ENCODE measurements around the gene GSTCD.
"Not testable (repeated sequence)": the region's sequence is repeated elsewhere in the genome, so short reads cannot be mapped to it uniquely, and the experiment has no call there.

GSTCD gene

DNA sequence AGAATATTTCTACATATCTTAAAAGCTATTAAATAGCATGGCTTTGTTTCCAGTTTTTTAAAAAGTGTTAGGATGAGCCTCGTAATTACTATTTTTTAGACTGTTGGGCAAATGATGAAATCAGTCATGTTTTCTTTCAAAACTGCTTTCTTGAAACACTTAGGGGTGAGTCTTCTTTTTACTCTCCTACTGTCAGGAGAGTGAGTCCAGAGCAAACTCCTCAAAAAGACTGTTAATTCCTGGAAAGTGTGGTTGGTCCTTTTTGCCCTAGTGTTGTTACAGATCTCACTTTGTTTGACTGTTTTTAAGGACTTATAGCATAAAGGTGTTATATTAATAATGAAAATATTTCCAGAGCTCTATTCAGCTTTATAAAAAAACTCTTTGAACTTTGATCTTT, 6.3 kb downstream of the GSTCD start:
- DNase-seq (ENCODE audit: low read depth in 2 of 2) = no peak

DNA sequence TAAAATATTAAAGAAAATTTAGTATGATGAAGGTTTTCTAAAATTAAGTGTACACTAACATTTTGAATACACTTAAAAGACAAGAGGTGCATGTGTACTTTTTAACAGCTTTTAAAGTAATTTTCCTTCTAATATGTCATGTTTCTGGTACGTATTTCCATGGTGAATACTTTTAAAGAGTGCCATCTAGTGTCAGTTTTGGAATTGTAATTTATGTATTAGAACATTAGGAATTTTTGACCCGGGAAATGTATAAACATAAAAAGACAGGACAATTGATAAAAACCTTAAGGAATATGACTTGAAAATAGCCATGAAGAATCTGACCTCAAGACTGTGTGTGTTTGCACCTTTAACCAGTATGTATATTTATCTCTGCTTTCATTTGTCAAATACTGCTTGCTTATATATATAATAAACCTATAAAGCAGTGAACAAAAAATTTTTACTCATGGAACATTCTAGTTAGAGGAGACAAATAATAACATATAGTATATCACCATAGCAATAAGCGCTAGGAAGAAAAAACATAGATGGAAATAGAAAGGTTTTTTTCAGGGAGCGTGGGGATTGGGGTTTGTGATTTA, 7.2 kb downstream of the GSTCD start:
- DNase-seq (ENCODE audit: low read depth in 2 of 2) = no peak

DNA sequence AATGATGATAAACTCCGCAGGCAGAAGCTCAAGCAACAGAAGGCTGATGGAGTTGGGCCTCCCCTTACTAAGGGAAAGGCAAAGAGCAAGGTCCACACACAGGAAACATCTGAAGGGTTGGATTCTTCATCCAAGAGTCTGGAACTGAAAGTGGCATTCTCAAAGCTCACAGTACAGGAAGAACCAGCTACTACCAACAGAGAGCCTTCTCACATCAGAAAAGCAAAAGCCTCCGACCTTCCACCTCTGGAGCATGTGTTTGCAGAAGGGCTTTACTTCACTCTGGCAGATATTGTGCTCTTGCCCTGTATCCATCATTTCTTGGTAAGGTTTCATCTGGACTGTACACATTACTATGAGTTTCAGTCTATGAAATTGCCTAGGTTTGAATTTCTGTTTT, 10.6 kb downstream of the GSTCD start:
- no peak for DNase-seq (ENCODE audit: low read depth in 2 of 2)

DNA sequence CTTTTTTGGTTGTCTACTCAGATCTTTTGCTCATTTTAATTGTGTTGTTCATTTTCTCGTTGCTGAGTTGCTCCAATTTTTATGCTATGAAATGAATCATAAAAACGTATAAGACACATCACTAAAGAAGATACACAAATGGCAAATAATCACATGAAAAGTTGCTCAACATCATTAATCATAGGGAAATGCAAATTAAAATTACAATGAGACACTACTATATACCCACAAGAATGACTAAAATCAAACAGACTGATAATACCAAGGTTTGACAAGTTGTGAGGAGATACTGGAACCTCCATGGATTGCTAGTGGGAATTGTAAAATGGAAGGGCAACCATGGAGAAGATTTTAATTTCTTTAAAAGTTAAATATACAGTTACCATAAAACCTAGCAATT, 17.0 kb downstream of the GSTCD start:
- no peak for DNase-seq (ENCODE audit: low read depth in 2 of 2)

DNA sequence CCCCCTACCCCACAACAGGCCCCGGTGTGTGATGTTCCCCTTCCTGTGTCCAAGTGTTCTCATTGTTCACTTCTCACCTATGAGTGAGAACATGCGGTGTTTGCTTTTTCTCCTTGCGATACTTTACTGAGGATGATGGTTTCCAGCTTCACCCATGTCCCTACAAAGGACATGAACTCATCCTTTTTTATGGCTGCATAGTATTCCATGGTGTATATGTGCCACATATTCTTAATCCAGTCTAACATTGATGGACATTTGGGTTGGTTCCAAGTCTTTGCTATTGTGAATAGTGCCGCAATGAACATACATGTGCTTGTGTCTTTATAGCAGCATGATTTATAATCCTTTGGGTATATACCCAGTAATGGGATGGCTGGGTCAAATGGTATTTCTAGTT, 21.3 kb downstream of the GSTCD start:
- DNase-seq (ENCODE audit: low read depth in 2 of 2) = not testable (repeated sequence)

DNA sequence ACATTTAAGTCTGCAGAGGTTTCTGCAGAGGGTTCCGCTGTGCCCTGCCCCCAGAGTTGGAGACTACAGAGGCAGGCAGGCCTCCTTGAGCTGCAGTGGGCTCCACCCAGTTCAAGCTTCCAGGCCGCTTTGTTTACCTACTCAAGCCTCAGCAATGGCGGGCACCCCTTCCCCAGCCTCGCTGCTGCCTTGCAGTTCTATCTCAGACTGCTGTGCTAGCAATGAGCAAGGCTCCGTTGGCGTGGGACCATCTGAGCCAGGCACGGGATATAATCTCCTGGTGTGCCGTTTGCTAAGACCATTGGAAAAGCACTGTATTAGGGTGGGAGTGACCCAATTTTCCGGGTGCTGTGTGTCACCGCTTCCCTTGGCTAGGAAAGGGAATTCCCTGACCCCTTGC, 26.6 kb downstream of the GSTCD start:
- not testable (repeated sequence) for DNase-seq (ENCODE audit: low read depth in 2 of 2)

DNA sequence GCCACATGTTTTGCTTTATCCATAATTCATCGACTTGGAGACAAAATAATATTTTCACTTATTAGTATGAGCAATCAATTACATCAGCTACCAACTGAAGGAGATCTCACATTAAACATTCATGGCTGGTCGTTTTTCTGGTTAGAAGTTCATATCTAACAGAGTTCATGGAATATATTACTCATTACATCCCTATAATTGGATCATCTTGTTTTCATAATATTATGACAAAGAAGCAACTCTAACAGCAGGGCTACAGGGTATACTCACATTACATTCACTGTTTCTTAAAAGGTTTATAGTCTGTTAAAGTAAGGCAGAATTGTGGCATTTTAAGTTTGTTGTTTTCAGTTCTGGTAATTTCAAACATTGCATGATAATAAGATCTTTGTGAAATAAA, 33.0 kb downstream of the GSTCD start:
- DNase-seq (ENCODE audit: low read depth in 2 of 2) = no peak

DNA sequence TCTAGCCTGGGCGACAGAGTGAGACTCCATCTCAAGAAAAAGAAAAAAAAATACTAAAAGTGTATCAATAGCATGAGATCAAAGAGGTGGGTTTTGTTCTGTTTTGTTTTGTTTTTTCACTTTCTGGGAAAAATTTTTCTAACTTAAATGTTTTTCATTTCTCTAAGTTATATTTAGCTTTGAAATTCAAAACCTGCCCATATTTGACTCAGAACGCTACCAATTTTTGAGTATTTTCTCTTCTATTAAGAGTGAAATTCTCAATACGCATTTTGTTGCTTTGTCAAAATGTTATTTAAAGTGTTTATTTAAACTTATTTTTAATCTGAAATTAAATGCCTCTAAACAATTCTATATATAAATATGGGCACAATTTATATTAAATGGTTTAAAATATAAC, 39.6 kb downstream of the GSTCD start:
- no peak for DNase-seq (ENCODE audit: low read depth in 2 of 2)

DNA sequence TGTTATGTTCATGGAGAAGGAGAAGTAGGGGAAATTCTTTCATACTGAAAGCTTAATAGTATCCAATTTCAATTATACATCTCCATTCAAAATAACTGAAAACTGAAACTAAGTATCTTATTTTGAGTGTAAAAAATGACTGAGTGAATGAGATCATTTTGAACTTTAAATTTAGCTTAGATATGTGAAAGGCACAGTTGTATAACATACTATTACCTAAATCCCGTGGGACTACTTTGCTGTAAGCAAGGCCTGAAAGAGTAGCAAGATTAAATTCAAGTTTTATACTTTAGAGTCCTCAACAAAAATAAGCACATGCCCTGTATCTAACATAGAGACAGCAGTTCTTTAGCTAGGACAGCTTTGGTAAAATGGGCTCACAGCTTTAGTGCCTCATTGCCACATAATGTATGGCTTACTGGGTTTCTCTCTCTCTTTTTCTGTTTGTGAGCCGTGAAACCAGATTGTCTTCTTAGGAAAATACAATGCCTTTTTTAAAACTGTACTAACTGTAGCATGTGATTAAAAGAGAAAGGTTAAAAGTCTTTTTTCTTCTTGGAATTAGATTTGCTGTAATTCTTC, 43.2 kb downstream of the GSTCD start:
- DNase-seq (ENCODE audit: low read depth in 2 of 2) = no peak

DNA sequence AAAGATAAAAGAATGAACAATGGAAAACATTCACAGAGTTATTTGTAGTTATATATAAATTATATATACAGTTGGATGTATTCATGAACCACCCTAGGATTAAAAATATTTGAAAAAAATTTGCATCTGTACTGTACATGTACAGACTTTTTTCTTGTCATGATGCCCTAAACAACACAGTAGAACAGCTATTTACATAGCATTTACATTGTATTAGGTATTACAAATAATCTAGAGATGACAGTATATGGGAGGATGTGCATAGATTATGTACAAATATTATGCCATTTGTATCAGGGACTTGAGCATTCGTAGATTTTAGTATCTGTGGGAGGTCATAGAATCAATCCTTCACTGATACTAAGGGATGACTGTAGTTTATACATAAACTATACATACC, 44.8 kb downstream of the GSTCD start:
- no peak for DNase-seq (ENCODE audit: low read depth in 2 of 2)

DNA sequence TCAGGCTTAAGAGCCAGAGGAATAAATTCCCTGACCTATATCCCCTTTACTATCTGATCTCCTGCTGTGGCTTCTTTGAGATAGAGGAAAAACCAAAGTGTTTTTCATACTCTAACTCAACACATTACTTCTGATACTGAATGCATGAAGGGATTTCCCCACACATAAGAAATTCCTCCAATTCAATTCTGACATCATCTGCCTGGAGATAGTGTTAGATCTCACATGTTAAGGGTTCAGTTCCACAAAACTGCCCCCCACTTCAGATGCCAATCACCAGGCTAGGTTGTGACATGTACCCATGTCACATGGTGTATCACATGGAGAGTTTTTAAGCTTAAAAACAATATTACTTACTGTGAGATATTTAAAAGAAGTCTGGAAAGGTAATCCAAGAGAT, 46.8 kb downstream of the GSTCD start:
- DNase-seq (ENCODE audit: low read depth in 2 of 2) = no peak

DNA sequence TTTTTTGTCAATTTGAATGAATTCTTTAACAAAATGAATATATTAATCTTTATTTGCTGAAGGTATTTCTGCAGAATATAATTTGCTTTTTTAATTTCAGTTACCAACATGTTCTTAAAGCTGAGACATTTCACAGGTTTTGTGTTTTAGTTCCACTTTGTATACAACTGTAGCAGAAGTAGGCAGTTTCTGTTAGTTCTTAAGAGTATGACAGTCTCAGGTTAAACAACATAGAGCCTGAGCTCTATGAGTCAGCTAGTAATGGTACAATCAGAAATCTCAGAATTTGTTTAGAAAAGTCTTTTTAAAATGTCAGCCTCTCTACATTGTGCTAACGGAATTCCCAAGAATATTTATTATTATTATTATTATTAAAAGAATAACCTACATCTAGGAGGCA, 50.4 kb downstream of the GSTCD start:
- no peak for DNase-seq (ENCODE audit: low read depth in 2 of 2)

DNA sequence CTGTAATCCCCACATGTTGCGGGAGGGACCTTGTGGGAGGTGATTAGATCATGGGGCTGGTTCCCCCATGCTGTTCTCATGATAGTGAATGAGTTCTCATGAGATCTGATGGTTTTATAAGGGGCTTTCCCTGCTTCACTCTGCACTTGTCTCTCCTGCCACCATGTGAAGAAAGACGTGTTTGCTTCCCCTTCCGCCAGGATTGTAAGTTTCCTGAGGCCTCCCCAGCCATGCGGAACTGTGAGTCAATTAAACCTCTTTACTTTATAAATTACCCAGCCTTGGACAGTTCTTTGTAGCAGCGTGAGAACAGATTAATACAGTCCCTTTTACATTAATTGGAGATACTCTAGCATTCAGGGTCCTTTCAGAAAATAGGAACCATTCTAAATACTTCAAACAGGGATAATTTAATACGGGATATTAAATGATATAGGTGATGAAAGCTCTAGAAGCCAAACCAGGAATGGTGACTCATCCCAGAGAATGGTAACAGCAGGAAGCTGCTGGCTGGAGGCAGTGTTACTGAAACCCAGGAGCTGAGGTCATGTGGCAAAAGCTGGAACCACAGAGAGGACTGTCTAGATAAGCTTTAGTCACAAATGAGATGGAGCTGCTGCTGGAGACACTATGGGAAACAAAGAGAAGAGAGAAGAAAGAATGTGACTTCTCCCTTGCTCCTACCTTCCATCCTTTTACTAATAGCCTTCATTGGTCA, 57.3 kb downstream of the GSTCD start:
- DNase-seq (ENCODE audit: low read depth in 2 of 2) = no peak

DNA sequence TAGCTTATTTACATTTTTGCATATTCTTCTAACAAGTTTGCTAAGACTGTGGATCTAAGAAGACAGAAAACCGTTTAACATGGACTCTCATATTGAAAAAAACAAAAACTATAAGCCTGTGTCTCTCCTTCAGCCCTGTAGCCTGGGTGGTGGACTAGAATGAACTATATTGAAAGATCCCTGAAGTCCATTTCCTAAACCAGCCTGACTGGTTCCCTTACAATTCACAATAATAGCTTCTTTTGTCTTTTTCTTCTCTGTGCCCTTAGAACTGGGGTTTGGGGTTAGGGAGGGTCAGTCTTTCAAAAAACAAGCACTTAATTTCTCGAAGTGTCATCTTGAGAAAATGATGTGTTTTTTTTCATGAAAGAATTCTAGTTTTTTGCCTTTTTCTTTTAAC, 59.0 kb downstream of the GSTCD start:
- no peak for DNase-seq (ENCODE audit: low read depth in 2 of 2)

DNA sequence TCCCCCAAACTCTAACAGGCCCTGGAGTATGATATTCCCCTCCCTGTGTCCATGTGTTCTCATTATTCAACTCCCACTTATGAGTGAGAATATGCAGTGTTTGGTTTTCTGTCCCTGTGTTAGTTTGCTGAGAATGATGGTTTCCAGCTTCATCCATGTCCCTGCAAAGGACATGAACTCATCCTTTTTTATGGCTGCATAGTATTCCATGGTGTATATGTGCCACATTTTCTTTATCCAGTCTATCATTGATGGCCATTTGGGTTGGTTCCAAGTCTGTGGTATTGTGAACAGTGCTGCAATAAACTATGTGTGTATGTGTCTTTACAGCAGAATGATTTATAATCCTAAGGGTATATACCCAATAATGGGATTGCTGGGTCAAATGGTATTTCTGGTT, 61.9 kb downstream of the GSTCD start:
- DNase-seq (ENCODE audit: low read depth in 2 of 2) = not testable (repeated sequence)

DNA sequence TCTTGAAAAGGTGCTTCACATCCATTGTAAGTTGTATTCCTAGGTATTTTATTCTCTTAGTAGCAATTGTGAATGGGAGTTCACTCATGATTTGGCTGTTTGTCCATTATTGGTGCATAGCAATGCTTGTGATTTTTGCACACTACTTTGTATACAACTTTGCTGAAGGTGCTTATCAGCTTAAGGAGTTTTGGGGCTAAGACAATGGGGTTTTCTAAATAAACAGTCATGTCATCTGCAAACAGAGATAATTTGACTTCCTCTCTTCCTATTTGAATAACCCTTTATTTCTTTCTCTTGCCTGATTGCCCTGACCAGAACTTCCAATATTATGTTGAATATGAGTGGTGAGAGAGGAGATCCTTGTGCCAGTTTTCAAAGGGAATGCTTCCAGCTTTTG, 63.5 kb downstream of the GSTCD start:
- DNase-seq (ENCODE audit: low read depth in 2 of 2) = not testable (repeated sequence)

DNA sequence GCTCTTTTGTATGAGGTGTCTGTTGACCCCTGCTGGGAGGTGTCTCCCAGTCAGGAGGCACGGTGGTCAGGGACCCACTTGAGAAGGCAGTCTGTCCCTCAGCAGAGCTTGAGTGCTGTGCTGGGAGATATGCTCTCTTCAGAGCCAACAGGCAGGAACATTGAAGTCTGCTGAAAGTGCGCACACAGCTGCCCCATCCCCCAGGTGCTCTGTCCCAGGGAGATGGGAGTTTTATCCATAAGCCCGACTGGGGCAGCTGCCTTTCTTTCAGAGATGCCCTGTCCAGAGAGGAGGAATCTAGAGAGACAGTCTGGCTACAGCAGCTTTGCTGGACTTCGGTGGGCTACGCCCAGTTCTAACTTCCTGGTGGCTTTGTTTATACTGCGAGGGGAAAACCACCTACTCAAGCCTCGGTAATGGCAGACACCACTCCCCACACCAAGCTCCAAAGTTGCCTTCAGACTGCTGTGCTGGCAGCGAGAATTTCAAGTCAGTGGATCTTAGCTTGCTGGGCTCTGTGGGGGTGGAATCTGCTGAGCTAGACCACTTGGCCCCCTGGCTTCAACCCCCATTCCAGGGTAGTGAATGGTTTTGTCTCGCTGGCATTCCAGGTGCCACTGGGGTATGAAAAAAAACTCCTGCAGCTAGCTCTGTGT, 67.3 kb downstream of the GSTCD start:
- DNase-seq (ENCODE audit: low read depth in 2 of 2) = not testable (repeated sequence)

DNA sequence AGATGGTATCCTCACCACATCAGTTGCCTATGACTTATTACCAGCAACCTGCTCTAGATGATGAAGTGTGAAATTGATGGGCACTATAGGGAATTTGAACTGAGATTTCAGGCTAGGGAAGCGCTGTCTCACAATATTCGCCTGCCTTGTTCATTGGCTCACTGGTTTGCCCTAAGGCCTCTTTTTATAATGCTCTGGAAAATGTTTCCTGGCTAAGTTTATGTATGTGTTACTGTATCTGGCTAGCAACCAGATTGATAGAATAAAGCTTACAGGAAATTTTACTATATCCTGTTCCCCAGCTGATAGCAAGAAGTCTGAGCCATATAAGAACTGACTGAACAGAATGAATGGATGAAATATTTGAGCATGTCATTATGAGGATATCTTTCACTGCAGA, 71.6 kb downstream of the GSTCD start:
- DNase-seq (ENCODE audit: low read depth in 2 of 2) = no peak

DNA sequence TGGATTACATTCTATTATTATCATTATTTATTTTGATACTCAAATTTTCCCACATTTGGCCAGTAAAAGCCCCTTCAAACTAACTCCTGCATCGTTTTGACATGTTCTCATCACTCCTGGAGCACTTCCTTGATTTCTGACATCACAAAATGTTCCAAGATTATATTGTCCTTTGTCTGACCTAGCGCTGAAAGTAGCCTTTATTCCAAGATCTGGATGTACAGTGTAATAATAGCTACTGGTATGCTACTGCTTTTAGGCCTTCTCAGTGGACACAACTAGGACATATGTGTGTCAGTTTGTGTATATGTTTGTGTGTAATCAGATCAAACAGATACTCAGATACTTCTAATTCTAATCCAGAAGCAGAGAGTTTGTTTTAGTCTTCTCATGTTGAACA, 76.2 kb downstream of the GSTCD start:
- no peak for DNase-seq (ENCODE audit: low read depth in 2 of 2)

DNA sequence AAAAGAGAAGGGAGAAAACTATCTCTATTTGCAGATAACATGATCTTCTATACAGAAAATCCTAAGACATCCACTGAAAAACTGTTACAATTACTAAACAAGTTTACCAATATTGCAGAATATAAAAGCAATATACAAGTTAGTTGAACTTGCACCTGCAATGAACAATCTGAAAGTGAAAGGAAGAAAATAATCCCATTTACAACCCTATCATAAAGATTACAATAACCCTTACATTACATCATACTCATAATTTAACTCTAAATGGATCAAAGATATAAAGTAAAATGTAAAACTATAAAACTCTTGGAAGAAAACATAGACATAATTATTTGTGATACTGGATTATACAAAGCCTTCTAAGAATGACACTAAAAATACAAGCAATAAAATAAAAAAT, 77.2 kb downstream of the GSTCD start:
- no peak for DNase-seq (ENCODE audit: low read depth in 2 of 2)

DNA sequence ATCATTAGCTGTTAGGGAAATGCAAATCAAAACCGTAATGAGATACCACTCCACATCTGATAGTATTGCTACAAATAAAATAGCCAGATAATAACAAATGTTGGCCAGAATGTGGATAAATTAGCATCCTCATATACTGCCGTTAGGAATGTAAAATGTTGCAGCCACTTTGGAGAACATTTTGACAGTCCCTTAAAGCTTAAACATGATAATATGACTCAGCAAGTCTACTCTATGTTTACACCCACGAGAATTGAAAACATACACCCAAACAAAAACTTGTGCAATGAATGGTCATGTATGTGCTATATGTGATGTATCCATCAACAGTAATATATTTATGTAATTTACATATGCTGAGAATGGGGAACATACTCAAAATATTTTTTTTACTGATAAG, 78.2 kb downstream of the GSTCD start:
- DNase-seq (ENCODE audit: low read depth in 2 of 2) = no peak

DNA sequence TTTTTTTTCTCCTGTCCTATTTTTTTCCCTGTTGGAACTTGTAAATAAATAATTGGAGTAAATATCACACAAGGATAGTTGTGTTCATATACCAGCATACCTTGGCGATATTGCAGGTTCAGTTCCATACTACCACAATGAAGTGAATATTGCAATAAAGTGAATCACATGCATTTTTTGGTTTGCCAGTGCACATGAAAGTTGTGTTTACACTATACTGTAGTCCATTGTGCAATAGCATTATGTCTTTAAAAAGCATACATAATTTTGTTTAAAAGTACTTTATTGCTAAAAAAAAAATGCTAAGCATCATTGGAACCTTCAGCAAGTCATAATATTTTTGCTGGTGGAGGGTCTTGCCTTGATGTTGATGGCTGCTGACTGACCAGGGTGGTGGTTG, 88.6 kb downstream of the GSTCD start:
- DNase-seq (ENCODE audit: low read depth in 2 of 2) = no peak

DNA sequence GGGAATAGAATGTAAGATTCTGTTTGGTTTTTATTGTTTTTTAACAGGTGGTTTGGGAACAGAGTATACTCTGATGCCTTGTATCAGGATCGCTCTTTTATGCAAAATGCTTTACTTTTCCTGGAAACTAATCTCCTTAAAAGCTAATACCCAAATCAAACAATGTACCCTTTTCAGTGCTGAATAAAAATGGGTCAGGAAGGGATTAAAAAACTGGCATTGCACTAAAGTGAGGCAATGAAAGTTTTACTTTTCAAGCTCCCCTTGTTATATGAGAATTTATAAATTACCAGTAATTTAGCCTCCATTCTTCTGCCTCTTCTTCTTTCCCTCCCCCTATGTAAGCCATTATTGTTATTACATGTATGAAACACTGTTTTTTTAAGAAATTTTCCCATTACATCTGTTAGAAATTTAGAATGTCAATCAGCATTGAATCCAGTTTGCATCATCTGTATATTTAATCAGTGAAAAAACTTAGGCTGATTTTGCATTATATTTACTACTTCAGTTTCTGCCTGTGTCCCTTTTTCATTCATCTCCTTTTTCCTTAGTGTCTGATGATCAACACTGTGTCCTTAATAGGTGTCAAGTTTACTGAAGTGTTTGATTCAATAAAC, 97.0 kb downstream of the GSTCD start:
- DNase-seq (ENCODE audit: low read depth in 2 of 2) = no peak

Data from stimulated activated CD8-positive, alpha-beta memory T cell treated with anti-CD3 and anti-CD28 coated beads, Interleukin-2, amount 100 ng/mL, for 48 hours (primary cell).